ENCODE measurements around the gene FGF1.

DNA sequence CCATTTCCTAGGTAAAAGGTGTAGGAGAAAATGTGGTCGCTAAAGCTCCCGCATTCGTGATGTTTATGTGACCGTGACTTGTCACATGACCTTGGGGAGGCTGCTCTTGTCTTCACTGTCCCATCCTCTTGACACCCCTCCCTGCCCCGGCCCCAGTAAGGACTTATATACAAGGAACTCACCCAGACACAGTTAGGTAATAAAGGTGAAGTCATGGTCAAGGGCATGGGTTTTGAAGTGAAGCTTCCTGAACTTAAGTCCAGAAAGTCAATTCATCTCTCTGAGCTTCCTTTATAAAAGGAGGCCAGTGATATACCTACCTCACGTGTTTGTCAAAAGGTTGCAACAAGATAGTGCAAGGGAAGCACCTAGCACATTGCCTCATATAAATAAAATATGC lies 17.6 kb downstream of the FGF1 start:
- TF ChIP-seq, protein P1, sequence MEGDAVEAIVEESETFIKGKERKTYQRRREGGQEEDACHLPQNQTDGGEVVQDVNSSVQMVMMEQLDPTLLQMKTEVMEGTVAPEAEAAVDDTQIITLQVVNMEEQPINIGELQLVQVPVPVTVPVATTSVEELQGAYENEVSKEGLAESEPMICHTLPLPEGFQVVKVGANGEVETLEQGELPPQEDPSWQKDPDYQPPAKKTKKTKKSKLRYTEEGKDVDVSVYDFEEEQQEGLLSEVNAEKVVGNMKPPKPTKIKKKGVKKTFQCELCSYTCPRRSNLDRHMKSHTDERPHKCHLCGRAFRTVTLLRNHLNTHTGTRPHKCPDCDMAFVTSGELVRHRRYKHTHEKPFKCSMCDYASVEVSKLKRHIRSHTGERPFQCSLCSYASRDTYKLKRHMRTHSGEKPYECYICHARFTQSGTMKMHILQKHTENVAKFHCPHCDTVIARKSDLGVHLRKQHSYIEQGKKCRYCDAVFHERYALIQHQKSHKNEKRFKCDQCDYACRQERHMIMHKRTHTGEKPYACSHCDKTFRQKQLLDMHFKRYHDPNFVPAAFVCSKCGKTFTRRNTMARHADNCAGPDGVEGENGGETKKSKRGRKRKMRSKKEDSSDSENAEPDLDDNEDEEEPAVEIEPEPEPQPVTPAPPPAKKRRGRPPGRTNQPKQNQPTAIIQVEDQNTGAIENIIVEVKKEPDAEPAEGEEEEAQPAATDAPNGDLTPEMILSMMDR (IDR thresholded peaks at IDR 0.05) = no peak
- TF ChIP-seq POLR2A (IDR thresholded peaks at IDR 0.05) = no peak

All from uterus (tissue), 2 donors.